NOMO-1 treated with DMSO at 0.1 percent for 48 hours (cell line): ENCODE results near the gene HPCAL1.

Source experiments
- DNase-seq: peaks from one replicate; lab custom pipeline; 2025; ENCODE audit not compliant: unreplicated experiment; lab: John Stamatoyannopoulos, UW

Gene HPCAL1

DNA sequence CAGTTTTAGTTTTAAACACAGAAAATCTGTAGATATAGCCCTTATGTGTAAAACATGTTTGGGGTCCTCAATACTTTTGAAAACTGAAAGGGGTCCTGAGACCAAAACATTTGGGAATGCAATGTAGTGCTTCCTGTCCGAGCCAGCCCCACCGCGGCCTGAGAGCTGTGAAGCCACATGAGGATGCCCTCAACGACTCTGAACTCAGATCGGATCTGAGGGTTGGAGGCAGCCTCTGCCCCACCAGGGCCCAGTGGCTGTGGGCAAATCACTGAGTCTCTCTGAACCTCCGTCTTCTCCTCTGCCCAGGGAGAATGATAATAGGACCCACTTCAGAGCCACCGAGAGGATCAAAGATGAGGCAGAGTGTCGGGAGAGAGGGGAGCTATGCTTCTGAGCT is 33.4 kb upstream of the HPCAL1 start:
- no peak for DNase-seq

DNA sequence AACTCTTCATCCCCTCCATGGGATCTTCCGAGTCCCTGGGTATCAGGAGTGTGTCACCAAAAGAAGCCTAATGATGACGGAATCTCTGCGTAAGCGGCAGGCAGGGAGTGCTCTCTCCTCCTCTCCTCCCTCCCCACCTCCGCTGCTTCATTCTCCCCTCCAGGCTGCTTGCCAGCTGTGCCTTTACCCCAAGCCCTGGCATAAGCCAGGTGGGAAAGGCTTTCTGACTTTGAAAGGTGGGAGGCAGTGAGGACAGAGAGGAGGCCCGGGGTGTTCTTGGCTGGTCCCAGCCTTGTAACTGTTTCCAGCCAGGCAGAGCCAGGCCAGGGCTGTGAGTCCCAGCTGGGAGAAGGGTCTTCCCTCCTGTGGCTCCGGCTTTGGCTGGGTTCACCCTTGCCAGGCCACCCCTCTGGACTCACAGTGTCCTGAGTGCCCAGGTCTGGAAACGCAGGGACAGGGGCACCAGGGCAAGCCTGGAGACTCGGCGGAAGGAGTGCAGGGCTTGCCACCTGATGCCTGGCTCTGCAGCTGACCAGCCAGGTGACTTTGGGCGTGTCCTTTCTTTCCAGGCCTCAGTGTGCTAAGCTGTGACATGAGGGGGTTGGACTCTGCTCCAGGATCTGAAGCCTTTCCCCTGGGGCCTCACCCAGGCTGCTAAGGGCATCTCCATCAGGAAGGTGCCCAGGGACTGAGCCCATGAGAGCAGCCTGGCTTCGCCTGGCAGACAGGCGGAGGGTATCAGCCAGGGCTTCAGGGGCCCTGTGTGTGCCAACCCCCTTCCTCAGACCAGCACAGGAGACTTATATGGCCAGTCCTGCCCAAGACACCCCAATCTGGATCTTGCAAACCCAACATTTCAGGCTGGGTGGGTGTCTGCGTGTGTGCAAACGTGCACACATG is 32.7 kb upstream of the HPCAL1 start:
- no peak for DNase-seq

DNA sequence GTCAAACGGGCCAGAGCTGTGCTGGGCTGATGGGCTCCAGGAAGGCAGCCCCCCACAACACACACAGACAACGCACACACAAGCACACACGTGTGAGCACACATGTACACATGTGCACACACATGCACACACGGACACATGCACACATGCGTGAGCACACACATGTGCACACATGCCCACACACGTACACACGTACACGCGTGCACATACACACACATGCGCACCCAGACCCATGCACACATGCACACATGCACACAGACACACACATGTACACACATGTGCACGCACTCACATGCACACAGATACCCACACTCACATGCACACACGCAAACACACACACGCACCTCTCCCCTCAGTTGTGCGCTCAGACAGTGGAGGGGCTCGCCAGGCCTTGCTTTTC is 31.2 kb upstream of the HPCAL1 start:
- DNase-seq, result no peak

DNA sequence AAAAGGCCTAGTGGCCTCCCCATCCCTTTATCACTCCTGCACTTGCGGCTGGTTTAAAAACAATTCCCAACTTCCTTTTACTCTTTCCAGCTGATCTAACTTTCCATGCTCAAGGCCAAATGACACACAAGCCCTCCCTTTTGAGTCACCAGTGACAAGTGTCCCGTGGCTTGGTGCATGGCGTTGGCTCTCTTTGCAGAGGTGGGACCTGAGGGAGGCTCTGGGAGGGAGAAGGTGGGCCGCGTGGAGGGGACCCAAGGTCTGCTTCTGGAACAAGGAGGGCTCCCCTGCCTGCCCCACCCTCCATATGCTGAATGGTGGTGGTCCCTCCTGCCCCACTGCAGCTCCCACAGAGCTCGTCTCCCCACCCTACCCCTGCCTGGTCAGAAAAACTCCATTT is 30.8 kb upstream of the HPCAL1 start:
- DNase-seq, result no peak

DNA sequence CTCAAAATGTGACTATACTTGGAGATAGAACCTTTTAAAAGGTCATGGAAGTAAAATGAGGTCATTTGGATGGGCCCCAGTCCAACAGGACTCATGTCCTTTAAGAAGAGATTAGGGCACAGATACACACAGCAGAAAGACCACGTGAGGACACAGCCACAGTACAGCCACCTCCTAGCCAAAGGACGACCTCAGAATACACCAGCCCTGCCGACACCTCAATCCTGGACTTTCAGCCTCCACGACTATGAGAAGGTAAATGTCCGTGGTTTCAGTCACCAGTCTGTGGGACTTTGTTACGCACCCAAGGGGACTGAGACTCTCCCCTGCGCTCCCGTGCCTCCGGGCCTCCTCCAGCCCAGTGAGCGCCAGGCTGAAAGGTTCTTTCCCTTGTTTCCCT is 30.2 kb upstream of the HPCAL1 start:
- no peak for DNase-seq

DNA sequence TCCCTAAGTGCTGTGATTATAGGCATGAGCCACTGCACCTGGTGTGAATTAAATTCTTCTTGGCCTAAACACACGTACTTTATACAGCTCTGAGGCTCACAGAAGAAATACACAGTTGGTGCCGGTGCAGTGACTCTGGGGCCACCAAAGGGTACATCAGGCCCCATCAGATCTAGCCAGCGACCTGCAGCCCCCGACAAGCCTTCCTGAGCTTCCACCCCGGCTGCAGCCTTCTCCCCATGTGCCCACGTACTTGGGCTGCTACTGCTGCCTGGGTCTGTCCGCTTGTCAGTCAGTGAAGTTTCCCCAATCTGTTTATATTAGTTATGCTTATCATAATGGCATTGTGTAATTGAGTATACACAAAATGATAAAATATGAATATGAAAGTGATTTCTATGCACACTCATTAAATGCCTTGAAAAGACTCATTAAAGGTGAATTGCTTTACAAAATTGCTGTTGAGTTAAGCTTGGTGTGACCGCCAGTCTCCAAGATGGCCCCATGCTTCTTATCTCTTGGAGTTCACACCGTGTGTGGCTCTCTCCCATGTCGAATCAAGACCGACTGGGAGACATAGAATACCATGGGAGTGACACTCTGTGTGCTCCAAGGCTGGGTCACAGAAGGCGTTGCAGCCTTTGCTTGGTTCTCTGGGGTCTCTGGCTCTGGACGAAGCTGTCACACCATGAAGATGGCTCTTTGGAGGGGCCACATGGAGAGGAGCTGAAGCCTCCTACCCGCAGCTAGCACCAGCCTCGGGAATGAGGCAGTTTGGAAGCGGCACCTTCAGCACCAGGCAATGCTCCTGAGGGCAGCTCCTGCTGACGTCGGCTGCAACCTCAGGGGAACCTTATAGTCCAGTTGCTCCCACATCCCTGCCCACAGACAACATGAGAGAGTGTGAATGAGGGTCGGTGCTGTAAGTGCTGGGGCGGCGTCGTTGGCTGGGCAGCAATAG is 29.2 kb upstream of the HPCAL1 start:
- no peak for DNase-seq

DNA sequence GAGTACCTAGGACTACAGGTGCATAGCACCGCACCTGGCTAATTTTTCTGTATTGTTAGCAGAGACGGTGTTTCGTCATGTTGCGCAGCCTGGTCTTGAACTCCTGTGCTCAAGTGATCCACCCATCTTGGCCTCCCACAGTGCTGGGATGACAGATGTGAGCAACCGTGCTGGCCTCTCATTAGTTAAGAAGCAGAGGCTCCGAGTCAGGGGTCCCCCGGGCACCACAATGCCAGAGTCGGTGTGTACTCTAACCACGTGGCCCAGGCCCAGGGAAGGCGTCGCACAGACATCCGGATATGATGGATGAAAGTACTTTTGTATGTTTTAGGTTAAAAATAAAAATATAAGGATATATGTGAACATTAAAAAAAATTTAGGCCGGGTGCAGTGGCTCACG is 28.3 kb upstream of the HPCAL1 start:
- no peak for DNase-seq

DNA sequence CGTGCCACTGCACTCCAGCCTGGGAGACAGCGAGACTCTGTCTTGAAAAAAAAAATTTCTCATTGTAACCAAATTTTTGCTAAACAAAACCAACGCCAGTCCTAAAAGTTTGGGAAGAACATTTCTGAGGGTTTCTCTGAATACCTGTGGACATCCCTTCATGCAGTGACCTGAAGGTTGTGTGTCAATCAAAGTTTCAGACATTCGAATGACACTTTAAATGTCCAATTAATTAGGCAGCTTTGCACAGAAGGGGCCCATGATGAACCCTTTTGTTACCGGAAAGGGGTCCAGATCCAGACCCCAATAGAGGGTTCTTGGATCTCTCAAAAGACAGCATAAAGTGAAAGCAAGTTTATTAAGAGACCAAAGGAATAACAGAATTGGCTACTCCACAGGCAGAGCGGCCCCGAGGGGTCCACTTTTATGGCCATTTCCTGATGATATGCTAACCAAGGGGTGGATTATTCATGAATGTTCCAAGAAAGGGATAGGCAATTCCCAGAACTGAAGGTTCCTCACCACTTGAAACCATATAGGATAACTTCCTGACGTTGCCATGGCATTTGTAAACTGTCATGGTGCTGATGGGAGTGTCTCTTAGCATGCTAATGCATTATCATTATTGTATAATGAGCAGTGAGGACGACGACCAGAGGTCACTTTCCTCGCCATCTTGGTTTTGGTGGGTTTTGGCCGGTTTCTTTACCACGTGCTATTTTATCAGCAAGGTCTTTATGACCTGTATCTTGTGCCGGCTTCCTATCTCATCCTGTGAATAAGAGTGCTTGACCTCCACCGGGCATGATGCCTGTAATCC is 27.5 kb upstream of the HPCAL1 start:
- no peak for DNase-seq

DNA sequence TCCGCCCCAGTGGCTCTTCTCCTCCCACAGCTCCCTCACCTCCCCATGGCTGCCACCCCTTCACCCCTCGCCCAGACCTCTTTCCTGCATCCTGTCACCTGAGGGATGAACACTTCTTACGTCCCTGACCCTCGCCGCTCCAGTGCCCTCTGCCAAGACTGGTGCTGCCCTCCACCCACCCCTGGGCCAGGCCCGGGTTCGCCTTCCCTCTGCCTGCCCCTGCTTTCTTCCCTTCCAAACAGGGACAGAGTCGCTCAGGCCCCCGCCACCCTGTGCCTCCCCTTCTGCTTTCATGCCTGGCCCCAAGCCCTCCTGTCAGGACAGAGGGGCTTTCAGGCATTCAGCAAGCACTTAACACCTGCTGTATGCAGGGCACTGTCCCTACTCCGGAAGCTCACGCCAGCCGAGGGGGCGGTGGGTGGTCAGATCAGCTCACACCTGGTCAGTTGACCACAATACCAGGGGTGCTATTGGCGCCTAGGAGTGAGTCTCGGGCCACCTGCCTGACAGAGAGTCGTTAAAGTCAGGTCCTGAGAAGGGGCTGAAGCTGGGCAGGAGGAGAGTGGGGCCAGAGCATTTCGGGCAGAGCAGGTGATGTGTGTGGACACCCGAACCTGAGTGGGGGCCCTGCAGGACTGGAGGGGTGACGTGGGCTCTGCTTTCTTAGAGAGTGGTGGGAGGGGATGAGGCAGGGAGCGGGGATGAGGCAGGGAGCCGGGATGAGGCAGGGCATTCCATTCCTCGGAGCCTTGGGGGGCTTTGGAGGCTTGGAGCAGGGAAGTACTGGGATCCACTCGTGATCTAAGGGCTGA is 26.0 kb upstream of the HPCAL1 start:
- DNase-seq, result no peak

DNA sequence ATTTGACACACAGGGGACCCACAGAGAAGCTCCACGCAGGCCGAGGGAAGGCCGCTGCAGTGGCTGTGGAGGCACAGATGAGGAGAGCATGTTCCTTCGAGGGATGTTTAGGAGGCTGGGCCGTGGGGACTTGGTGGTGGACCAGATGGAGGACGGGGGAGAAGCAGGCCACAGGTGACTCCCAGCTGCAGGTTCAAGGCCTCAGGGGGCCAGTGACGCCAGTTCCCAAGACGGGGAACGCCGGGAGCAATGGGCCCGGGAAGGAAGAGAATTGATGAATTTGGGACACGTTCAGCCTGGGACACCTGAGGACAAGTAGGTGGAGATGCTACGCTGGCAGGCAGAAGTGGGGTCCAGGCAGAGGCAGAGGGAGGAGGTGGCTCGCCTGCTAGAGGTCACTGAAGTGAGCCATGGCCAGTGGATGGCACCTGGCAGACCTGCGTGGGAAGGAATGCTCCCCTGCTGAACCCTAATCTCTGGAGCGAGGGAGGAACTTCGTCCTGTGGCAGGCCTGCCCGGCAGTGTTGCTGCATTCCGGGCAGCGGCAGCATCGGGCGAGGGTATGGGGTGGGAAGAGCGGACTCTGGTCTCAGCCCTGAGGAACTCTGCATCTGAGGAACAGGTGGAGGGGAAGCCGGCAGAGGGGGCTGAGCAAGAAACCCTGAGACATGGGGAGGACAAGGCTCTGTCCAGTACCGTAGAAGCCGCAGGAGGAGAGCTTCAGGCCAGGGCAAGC is 25.2 kb upstream of the HPCAL1 start:
- DNase-seq, result no peak

DNA sequence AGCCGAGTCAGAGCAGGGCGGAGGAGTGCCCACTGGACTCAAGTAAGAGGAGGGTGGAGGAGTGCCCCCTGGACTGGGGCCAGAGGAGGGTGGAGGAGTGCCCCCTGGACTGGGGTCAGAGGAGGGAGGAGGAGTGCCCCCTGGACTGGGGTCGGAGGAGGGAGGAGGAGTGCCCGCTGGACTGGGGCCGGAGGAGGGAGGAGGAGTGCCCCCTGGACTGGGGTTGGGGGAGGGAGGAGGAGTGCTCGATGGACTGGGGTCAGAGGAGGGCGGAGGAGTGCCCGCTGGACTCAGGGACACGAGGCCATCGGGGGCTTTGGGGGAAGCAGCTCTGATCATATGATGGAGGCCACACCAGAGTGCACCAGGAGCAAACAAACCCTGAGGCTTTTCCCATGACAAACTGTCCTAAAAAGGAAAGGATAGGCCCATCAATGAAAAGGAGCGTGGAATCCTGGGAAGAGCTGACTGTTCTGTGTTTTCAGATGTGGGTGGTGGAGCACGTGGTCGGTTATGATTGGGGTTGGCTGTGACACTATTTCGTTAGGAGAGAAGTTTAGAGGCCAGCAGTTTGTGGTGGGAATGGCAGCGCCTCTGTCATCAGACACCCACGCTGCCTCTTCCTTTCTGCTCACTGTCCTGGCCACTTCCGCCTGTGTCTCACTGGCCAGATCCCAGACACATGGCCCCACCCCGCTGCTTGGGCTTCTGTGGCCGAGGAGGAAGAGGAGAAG is 24.5 kb upstream of the HPCAL1 start:
- DNase-seq, result peak; percentile 81

DNA sequence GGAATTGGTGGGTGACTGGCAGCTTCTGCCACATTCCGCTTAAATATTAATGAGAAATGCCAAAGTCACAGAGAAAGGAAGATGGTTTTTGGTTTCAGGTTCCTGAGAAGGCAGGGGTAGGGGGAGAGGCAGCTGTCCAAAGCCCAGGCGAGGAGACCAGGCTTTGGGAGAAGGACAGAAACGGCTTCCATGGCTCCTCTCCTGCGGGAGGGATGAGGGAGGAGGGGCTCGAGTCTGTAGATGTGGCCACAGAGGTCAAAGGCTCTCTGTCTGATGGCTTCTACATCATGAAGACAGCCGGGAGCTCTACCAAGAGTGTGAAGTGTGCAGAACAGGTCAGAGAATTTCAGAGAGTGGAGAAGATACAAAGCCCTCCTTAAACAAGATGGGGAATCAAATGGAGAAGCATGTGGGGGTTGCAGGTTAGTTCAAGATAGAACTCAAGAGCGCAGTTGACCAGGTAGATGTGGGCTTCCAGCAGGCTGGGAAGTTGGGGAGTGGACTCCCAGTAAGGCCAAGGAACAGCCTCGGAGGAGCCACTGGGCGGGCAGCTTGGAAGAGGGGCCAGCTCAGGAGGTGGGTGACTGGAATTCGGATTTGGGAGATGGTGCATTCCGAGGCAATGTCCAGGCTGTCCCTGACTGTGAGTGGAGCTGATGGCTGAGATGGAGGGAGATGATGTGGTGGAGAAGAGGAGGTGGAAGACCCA is 23.8 kb upstream of the HPCAL1 start:
- DNase-seq, result no peak

DNA sequence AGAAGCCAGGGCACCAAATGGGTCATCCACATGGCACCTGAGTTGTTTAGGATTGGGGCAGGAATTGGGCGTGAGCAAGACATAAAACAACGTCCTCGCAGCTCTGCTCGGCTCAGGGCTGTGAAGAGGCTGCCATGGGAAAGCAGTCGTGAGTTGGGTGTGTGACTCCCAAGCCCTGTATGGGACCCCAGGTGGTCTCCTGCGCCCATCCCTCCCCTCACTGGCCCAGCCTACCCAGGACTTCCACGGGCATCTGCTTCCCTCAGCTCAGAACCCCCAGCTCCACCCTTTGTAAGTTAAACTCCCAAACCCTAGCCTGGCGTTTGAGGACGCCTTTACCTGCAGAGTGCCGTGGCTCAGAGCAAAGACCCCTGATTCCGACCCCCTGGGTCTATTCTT is 23.2 kb upstream of the HPCAL1 start:
- DNase-seq, result no peak

DNA sequence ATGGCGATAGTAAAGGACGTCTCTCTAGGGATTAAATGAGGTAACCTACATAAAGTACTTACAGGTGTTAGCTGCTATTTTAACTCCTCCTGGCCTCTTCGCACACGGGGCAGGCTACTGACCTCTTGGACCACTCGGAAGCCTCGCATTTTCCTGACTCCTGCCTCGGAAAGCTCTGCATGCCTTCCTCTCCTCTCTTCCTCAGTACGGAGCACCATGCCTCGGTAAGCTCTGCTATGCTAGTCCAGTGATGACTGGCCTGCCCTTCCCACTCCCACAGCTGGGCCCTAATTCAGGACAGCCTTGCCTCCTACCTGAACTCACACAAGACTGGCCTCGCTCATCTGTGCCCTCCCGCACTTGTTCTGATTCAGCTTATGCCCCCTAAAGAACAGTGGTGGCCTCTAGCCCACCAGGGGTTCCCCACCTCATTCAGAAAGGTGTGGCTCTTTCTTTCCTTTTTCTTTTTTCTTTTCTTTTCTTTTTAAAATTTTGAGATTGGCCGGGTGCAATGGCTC is 22.7 kb upstream of the HPCAL1 start:
- no peak for DNase-seq

DNA sequence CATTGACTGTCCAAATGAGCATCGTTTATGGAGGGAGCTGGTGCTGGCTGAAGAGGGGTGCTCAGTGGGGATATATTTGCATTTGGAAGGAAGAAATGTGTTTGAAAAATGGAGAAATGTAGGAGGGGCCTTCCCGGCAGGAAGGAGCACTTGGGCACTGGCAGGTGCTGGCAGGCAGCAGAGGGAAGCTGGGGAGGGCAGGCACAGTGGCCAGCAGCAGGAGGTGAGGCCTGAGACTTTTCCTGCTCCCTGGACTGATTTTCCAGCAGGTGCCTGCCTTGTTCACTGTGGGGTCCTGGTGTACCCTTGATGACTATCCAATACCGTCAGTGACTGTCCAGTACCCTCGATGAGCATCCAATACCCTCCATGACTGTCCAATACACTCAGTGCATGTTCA is 20.8 kb upstream of the HPCAL1 start:
- no peak for DNase-seq

DNA sequence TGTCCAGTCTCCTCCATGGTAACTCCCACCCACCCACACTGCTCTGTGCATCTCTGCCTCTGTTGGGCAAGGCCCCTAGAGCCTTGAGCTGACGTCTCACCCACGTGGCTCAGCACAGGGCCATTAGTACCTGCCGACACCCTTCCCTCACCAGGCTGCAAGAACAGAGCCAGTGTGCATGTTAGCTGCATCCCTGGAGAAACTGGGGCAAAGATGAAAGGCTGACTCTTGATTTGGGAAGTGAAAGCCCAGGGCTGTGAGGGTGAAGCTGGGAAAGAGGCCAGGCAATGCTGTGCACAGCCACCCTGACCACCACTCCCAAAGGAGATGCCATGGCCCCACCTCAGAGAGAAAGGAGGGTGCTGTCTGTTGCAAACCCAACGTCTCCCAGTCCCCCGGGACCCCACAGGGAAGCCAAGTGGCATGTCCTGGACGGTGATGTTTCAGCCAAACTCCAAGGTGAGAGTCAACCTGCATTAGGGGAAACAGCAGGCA is 20.0 kb upstream of the HPCAL1 start:
- DNase-seq, result no peak

DNA sequence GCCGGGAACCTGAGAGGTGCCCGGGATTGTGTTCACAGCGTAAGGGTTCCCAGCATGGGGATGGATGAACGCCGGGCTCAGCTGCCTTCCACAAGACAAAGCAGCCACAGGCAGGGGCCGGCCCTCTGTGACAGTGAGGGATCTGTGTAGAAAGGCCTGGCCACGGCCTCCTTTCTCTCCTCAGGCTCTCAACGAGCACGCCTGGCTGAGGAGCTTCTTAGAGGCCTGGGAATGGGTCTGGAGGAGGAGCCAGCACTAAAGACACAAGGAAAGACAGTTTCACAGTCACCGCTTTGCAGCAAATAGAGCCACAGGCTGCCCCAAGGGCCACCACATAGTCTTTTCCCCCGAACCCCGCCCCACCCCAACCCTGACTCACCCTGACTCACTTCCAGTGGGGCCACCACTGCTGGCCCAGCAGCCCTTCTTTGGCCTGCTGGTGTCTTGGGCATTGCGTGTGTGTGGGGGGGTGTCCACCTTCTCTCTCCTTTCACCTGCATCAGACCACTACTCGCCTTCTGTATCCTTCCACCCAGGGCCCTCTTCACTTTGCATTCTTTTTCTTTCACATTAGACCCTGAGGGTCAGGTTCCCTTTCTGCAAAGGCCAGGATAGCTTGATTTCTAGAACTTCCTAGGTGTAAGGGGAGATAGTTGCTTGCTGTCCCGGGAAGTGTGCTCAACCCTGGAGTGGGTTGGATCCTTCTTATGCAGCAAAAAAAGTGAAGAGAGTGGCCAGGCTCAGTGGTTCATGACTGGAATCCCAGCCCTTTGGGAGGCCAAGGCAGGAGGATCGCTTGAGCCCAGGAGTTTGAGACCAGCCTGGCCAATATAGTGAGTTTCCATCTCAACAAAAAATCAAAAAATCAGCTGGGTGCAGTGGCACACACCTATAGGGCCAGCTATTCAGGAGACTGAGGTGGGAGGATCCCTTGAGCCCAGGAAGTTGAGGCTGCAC is 19.3 kb upstream of the HPCAL1 start:
- DNase-seq, result peak; percentile 78
